Epithelial cell of alveolus of lung (primary cell): Measurements from ENCODE around the gene ASB13. TPM values are rescaled to one million over a fixed set of nuclear protein-coding genes. Genes with fewer than 3 reads are reported as not detected.

ENCODE experiments used
- total RNA-seq: library from RNA; depleted of rRNA; stranded (reverse); fragments of >200 nt; gene quantifications from 2 replicates; pipeline ENCODE4 v1.2.1, GENCODE V29; 2015

ASB13 gene, protein sequence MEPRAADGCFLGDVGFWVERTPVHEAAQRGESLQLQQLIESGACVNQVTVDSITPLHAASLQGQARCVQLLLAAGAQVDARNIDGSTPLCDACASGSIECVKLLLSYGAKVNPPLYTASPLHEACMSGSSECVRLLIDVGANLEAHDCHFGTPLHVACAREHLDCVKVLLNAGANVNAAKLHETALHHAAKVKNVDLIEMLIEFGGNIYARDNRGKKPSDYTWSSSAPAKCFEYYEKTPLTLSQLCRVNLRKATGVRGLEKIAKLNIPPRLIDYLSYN
- 17.2 and 18.0 TPM in 2 replicates for total RNA-seq

DNA sequence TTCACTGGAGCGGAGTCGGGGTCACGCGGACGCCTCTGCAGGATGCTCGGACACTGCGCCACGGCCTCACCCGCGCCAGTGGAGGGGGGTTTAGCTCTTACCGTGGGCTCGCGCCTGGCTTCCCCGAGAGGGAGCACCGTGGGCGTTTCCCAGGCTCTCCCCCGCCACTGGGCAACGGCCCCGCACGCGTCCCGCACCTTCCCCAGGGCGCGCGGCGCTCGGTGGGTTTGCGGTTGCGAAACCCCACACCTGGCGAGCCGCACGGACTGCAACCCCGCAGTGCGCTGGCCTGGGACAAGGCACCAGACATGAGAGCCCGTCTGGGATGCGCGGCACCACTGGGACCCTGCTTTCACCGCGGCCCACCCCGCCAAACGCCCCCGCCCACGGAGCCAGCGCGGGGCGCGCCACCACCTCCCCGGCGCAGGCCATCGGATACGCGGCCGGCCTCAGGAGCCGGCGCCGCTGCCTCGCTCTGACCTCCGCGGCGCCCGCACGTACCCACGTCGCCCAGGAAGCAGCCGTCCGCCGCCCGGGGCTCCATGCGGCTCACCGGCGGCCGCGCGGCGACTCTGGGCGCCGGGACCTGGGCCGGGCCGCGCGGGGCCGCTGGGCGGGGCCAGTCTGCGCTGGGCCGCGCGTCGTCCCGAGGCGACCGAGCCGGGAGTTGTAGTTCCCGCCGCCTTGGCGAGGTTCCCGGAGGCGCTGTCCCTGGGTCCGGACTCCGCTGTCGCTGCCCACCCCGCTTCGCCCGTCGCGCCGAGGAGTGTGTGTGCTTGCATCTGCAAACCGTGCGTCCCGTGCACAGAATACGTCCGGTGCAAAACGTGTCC, at the start of gene ASB13:
ASB13 (minus strand) TSS at position 588 of the 833 bp plus-strand sequence; CDS start at position 544, 44 bp downstream.

DNA sequence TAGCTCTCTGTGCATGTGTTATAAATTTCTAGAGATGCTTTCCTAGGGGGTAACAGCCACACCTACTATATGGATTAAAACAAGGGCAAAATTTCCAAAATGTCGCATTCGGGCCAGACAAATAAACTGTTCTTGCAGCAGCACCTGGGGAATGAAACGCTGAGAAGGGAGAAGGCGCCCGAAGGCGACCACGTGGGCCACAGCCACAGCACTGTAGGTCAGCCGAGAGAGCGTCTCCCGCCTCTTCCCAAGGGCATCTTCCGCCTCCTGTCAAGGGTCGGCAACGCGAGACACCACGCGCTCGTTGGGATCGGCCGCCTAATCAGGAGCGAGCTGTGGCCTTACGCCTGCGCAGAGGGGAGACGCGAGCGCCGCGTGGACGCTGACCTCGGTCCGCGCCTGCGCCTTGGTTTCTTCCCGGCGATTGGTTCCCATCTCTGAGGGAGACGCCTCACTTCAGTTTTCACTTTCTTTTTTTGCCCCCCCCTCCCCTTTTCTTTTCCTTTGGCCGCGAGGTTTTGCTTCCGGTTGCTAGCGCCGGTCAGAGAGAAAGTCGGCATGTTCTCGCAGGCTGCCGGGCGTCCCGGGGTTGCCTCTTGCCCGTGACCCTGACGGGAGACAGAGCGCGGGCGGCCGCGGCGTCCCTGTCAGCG, 18.0 kb upstream of the ASB13 start, which contains the start of gene TASOR2:
TASOR2 (plus strand) TSS at position 521 of the 653 bp plus-strand sequence. CDS start 35,805 bp downstream, outside the sequence.

Other genes starting within 250 kb of the ASB13 start
- gene CALML5, start 167.0 kb downstream of the ASB13 start, total RNA-seq = not detected in 2 replicates
- not detected in 2 replicates for gene CALML3, start 141.6 kb downstream of the ASB13 start, total RNA-seq
- 35.6 and 48.4 TPM in 2 replicates for gene TASOR2, start 18.2 kb upstream of the ASB13 start, total RNA-seq
- 357 and 375 TPM in 2 replicates for gene GDI2, start 146.8 kb upstream of the ASB13 start, total RNA-seq
- 4.2 and 4.5 TPM in 2 replicates for gene ANKRD16, start 223.3 kb upstream of the ASB13 start, total RNA-seq
- gene FBH1, start 223.6 kb upstream of the ASB13 start, total RNA-seq = 58.1 and 58.7 TPM in 2 replicates